ENCODE measurements around the gene PLAGL1. TPM values are rescaled to one million over a fixed set of nuclear protein-coding genes. Genes with fewer than 3 reads are reported as not detected.

Gene PLAGL1
- total and polyA plus RNA-seq, 2 experiments from 2014 or later, result 9.0 to 17.2 TPM

DNA sequence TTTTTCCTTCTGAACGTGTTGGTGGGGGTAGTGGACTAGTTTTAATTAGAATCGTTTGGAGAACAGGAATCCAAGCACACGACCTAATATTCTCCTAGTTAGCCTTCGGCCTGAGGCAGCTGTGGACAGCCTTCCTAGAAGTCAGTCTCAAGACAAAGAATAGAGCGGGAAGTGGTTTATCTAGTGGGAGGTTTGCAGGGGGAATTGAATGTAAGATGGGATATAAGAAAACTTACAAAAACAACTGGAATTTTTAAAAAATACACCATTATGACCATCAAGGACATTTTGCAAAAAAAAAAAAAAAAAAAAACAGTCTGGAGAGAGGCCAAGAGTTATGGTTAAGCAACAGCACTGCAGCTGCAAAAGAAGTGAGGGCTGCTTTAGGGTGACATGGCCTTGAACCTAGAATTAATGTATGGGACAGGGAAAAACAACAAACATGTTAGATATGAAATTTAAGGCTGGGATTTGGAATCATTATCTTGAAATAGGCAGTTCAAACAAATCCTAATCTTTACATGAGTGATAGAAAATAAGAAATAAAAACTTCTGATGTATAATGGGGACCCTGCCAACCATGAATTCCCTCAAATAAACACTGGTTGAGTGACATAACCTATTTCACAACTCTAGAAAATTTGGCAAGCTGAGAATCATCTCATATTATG is 40.2 kb downstream of the PLAGL1 start:
- Histone ChIP-seq H3K4me1 (ENCODE audit: low read depth) (peaks cover 35% of the 10 kb centered on the region), H3K9me3 (ENCODE audit: low read depth) (no peaks in the 10 kb centered on the region), H3K36me3 (no peaks in the 10 kb centered on the region), H3K27ac (no peak overlapping the region), H3K4me3 (no peak overlapping the region), H3K27me3 (peaks cover 14% of the 10 kb centered on the region)
- DNase-seq (ENCODE audit: low read depth in 1 of 2, low spot score in 1 of 2), result peak in 1 of 2 donors; percentile 83
- TF ChIP-seq, protein P1, sequence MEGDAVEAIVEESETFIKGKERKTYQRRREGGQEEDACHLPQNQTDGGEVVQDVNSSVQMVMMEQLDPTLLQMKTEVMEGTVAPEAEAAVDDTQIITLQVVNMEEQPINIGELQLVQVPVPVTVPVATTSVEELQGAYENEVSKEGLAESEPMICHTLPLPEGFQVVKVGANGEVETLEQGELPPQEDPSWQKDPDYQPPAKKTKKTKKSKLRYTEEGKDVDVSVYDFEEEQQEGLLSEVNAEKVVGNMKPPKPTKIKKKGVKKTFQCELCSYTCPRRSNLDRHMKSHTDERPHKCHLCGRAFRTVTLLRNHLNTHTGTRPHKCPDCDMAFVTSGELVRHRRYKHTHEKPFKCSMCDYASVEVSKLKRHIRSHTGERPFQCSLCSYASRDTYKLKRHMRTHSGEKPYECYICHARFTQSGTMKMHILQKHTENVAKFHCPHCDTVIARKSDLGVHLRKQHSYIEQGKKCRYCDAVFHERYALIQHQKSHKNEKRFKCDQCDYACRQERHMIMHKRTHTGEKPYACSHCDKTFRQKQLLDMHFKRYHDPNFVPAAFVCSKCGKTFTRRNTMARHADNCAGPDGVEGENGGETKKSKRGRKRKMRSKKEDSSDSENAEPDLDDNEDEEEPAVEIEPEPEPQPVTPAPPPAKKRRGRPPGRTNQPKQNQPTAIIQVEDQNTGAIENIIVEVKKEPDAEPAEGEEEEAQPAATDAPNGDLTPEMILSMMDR (IDR thresholded peaks at IDR 0.05; ENCODE audit: low read depth, low read length), result no peak

DNA sequence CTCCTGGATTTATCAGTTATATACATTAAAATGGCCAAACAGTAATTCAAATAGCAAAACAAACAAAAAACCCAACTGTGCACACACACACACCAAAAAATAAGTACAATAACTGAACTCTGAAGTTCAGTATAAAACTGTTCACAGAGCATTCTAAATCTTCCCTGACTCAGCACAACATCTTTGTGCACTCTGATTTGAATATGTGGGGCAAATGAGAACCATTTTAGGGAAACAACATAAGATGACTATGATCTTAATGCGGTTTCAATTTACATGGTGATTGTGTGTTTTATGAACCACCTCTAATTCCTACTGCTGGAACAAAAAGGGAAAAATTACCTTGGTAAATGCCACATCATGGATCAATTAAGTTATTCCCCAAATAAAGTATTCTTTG is 41.7 kb downstream of the PLAGL1 start:
- Histone ChIP-seq H3K4me1 (ENCODE audit: low read depth) (peaks cover 20% of the 10 kb centered on the region), H3K9me3 (ENCODE audit: low read depth) (no peaks in the 10 kb centered on the region), H3K4me3 (no peak overlapping the region), H3K27me3 (peaks cover 20% of the 10 kb centered on the region), H3K36me3 (no peaks in the 10 kb centered on the region), H3K27ac (no peak overlapping the region)
- no peak for DNase-seq (ENCODE audit: low read depth in 1 of 2, low spot score in 1 of 2)
- TF ChIP-seq, protein P1 (IDR thresholded peaks at IDR 0.05; ENCODE audit: low read depth, low read length), result no peak

DNA sequence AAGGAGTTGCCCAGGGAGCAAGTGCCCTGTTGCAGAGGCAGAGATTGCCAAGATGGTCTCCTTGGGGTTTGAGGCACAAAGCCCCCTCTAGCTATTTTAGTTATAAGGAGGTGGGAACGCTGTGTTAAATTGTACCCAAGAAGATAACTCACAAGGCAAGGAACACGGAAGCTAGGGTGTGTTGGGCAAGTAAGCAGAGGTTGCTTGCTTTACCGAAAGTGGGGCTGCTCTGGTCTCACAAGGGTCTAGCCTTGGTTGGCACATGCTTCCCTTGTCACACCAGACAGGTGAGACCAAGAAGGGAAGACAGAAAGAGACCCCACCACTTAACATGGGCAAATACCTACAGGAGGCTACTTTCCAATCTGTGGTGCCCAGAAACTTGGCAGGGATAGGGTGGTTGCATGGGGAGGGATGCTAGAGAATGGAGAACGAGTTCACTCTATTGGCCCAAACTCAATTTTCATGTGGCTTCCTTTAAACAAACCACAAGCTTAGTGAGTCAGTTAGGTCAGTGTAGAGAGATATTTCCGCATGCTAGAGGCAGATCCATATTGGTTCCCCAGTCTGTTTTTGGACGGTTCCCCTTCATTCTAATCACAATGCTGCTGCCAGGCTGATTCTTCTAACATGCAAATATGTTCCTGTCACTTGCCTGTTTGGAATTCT is 42.4 kb downstream of the PLAGL1 start:
- Histone ChIP-seq H3K27ac (no peak overlapping the region), H3K4me3 (no peak overlapping the region), H3K4me1 (ENCODE audit: low read depth) (peaks cover 18% of the 10 kb centered on the region), H3K36me3 (no peaks in the 10 kb centered on the region), H3K9me3 (ENCODE audit: low read depth) (no peaks in the 10 kb centered on the region), H3K27me3 (peaks cover 24% of the 10 kb centered on the region)
- peak in 1 of 2 donors; percentile 85 for DNase-seq (ENCODE audit: low read depth in 1 of 2, low spot score in 1 of 2)
- TF ChIP-seq, protein P1 (IDR thresholded peaks at IDR 0.05; ENCODE audit: low read depth, low read length), result no peak

DNA sequence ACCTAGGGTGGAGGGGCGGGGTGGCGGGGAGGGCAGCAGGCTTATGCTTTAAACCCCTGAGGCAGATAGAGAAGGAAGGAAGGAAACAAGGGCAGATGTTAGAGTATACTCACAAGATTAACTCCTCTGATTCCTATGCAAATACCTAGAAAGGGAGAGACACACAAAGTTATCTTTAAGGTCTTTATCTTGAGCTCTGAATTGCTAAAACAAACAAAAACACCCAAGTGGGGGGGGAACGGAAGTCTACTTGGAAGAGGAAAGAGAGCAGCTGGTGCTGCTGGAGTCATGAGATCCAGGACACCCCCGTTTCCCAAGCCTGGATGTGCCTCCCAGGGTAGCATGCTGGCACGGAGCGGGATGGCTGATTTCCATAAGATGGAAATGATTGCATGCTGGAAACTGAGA is 43.4 kb downstream of the PLAGL1 start:
- H3K27ac ChIP-seq, result no peak overlapping the region
- peaks cover 11% of the 10 kb centered on the region for H3K4me1 ChIP-seq (ENCODE audit: low read depth)
- no peak overlapping the region for H3K4me3 ChIP-seq
- DNase-seq (ENCODE audit: low read depth in 1 of 2, low spot score in 1 of 2), result peak in 1 of 2 donors; percentile 50
- peaks cover 34% of the 10 kb centered on the region for H3K27me3 ChIP-seq
- no peaks in the 10 kb centered on the region for H3K9me3 ChIP-seq (ENCODE audit: low read depth)
- H3K36me3 ChIP-seq, result no peaks in the 10 kb centered on the region
- TF ChIP-seq, protein P1 (IDR thresholded peaks at IDR 0.05; ENCODE audit: low read depth, low read length), result no peak

DNA sequence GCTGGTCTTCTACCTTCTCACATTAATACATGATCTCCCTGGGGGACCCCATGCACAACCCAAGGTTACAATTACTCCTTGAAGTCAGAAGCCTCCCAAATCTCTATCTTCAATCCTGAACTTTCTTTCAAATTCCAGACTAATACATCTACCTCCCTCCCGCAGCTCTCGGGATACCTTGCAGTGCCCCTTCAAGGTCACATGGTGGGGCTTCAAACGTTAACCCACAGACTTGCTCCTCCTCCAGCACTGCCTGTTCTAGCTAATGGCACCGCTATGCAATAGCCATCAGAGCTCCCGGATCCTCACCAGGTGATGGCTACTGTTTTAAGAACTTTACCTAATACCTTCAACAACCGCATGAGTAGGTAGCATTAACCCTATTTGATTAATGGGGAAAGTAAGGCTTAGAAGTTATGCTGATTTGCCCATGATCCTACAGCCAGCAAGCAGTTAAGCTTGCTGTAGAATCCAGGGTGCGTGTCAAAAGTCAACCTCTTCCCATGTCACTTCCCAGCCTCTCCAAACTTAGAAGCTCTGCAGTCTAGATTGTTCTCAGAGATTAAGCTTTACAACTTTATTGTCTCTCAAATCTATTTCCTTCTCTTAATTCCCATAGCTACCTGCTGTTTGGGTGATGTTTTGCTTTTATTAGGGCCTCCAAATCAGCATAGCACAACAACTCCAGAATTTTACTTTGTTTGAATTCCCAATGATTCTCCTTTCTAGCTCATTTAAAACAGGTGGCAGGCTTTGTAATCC is 44.7 kb downstream of the PLAGL1 start:
- Histone ChIP-seq H3K4me1 (ENCODE audit: low read depth) (peaks cover 16% of the 10 kb centered on the region), H3K27me3 (peaks cover 44% of the 10 kb centered on the region)
- no peak for DNase-seq (ENCODE audit: low read depth in 1 of 2, low spot score in 1 of 2)

More for the DNA sequence above, 44.7 kb downstream of the PLAGL1 start:
- Histone ChIP-seq H3K36me3 (no peaks in the 10 kb centered on the region), H3K27ac (no peak overlapping the region), H3K4me3 (no peak overlapping the region), H3K9me3 (ENCODE audit: low read depth) (no peaks in the 10 kb centered on the region)
- TF ChIP-seq, protein P1 (IDR thresholded peaks at IDR 0.05; ENCODE audit: low read depth, low read length), result no peak
